Bronchial epithelial cell (primary cell): ENCODE data around the gene MPP2. TPM values are rescaled to one million over a fixed set of nuclear protein-coding genes. Genes with fewer than 3 reads are reported as not detected.

ENCODE experiments used
- DNase-seq: peaks from one replicate; pipeline ENCODE4 v3.0.0-alpha.2; 2010; ENCODE audit warnings: low read depth
- FAIRE-seq: peaks from 2 replicates; lab custom pipeline; 2011; peaks lifted over from hg19 to GRCh38; lab: Jason Lieb, UNC
- H3K27me3 ChIP-seq: 2 replicates; pipeline ENCODE4 v1.5.1; 2011; ENCODE audit warnings: low read length; ENCODE audit not compliant: control insufficient read depth, insufficient read depth
- H3K36me3 ChIP-seq: 2 replicates; pipeline ENCODE4 v1.5.1; 2011; ENCODE audit warnings: low read length; ENCODE audit not compliant: control insufficient read depth, insufficient read depth
- H3K4me3 ChIP-seq: 2 replicates; pipeline ENCODE4 v1.5.1; 2011; ENCODE audit warnings: mild to moderate bottlenecking, low read depth, low read length, control low read depth
- total RNA-seq: library from RNA; depleted of rRNA; stranded (reverse); fragments of >200 nt; gene quantifications from 2 replicates; pipeline ENCODE4 v1.2.1, GENCODE V29; 2014
- TF ChIP-seq, protein P1 (sequence below): IDR thresholded peaks from 2 replicates; pipeline ENCODE4 v1.5.1; 2011; ENCODE audit warnings: mild to moderate bottlenecking, moderate library complexity, low read length, control low read depth, inconsistent platforms; ENCODE audit not compliant: insufficient read depth, severe bottlenecking

MPP2 gene
- total RNA-seq, 1 donor from 2014 or later, result 0.26 TPM

DNA sequence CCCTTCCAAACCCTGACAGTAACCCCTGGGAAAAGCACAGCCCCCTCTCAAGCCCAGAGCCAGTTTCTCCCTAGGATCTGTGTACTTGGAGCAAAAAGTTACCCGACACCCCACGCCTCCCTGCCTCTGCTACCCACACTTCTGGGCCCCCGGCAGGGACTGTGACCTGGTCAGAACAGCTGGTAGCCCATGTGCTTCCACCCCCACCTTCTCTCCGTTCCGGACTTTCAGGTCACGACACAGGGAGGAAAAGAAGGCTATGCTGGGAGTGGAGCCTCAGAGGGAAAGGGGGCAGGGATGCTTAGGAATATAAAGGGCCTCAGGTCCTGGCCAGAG, 28.6 kb upstream of the MPP2 start:
- DNase-seq, result no peak
- Histone ChIP-seq H3K36me3 (no peaks in the 10 kb centered on the region), H3K27me3 (peaks cover 2% of the 10 kb centered on the region), H3K4me3 (no peak overlapping the region)
- no peak for FAIRE-seq
- TF ChIP-seq, protein P1, sequence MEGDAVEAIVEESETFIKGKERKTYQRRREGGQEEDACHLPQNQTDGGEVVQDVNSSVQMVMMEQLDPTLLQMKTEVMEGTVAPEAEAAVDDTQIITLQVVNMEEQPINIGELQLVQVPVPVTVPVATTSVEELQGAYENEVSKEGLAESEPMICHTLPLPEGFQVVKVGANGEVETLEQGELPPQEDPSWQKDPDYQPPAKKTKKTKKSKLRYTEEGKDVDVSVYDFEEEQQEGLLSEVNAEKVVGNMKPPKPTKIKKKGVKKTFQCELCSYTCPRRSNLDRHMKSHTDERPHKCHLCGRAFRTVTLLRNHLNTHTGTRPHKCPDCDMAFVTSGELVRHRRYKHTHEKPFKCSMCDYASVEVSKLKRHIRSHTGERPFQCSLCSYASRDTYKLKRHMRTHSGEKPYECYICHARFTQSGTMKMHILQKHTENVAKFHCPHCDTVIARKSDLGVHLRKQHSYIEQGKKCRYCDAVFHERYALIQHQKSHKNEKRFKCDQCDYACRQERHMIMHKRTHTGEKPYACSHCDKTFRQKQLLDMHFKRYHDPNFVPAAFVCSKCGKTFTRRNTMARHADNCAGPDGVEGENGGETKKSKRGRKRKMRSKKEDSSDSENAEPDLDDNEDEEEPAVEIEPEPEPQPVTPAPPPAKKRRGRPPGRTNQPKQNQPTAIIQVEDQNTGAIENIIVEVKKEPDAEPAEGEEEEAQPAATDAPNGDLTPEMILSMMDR, result no peak

DNA sequence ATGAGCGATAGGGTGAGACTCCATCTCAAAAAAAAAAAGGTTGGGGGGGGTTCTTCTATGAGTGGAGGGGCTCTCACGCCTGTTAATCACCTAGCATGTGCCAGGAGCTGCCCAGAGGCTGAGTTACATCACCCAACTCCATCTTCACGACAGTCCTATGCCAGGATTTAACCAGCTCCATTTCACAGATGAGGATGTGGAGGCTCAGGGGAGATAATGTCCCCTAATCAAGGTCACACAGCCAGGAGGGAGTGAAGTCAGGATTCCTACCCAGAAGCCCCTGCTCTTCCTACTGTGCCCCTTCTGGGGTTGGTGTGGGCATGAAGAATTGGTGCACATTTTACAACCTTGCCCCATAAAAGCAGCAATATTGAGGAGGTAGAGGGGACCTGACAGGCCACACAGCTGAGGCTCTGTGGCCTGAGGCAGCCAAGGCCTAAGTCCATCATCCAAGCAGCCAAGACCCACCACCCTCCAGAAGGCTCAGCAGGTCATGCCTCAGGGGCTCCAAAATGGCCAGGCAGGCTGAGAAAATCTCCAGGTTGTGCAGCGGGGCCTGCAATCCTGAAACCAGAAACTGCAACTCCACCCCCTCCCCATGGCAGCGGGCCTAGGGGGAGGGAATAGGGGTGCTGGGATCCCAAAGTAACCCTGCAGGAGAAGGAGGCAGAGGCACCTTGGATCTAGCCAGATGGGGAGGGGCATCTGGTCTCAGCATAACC, 28.0 kb upstream of the MPP2 start:
- Histone ChIP-seq H3K36me3 (no peaks in the 10 kb centered on the region), H3K27me3 (peaks cover 2% of the 10 kb centered on the region), H3K4me3 (no peak overlapping the region)
- DNase-seq (no peak), FAIRE-seq (no peak)
- TF ChIP-seq, protein P1, result no peak

DNA sequence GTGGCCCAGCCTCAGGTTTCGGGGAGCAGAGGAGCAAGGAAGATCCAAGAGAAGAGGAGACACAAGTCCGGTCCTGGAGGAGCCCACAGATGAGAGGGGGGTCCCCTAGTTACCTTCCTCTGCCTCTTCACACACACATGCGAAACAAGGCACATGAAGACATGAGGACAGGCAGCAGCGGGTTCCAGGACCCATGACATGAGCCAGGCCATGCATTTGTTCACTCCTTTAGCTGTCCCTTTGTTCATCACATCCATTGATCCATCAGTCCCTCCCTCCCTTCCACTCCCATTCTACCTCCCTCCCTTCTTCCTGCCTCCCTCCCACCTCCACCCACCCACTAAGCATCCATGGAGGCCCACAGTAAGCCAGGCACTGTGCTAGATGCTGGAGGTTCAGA, 25.6 kb upstream of the MPP2 start:
- no peak for DNase-seq
- H3K27me3 ChIP-seq, result no peaks in the 10 kb centered on the region
- no peak for FAIRE-seq
- TF ChIP-seq, protein P1, result no peak
- H3K36me3 ChIP-seq, result no peaks in the 10 kb centered on the region
- H3K4me3 ChIP-seq, result no peak overlapping the region

DNA sequence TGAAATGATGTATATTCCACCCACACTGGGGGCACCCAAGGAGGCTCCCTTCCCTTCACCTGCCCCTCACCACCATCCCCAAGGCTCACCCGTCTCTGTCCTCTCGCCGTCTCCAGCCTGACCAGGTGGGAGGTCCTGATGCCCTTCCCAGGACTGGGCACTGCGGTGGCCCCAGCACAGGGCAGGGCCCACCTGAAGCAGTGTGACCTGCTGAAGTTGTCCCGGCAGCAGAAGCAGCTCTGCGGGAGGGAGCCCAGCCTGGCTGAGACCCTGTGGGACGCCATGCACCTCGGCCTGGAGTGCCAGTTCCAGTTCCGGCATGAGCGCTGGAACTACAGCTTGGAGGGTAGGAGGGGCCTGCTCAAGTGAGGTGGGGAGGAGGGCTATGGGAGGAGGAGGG, 25.0 kb upstream of the MPP2 start:
- TF ChIP-seq, protein P1, result no peak
- no peak for DNase-seq
- H3K4me3 ChIP-seq, result no peak overlapping the region
- no peak for FAIRE-seq
- no peaks in the 10 kb centered on the region for H3K27me3 ChIP-seq
- no peaks in the 10 kb centered on the region for H3K36me3 ChIP-seq

DNA sequence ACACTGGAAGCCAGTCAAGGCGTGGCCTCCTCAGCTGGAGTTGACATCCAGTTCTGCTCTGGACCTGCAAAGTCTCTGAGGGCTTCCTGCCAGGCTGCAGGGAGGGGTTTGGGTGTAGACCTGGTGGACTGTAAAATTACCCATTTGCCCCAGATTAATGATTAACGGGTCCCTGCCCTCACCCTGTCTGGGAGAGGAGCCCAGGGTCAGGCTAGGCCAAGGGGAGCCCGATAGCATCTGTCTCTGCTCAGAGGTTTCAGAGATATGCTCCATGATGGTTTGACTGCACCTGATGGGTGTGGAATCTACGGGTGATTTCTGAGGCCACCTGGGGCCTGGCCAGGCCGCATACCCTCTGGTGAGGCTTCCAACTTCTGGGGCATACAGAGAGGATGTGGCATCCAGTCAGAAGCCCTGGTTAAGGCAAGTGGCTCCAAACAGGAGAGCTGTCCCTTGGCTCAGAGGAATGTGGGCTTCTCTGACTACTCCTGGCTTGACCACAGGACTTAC, 23.8 kb upstream of the MPP2 start:
- FAIRE-seq, result no peak

More for the DNA sequence above, 23.8 kb upstream of the MPP2 start:
- TF ChIP-seq, protein P1, result no peak
- H3K4me3 ChIP-seq, result no peak overlapping the region
- DNase-seq, result no peak
- peaks cover 5% of the 10 kb centered on the region for H3K27me3 ChIP-seq
- no peaks in the 10 kb centered on the region for H3K36me3 ChIP-seq
